HUDEP-2 (cell line): Measurements from ENCODE around the gene ALDH7A1.

Experiments
- DNase-seq, 76 experiments: peaks; one replicate each; lab custom pipeline; 2025; ENCODE audit not compliant: unreplicated experiment in 76 of 76; lab: John Stamatoyannopoulos, UW

Gene ALDH7A1

GRCh38 chr5:126512451-126512850 is 82.6 kb downstream of the ALDH7A1 start:
- no peak for DNase-seq

GRCh38 chr5:126511961-126512360 is 83.1 kb downstream of the ALDH7A1 start:
- no peak for DNase-seq

- no peak for DNase-seq
These were observed 85.7 kb downstream of the ALDH7A1 start for GRCh38 chr5:126509339-126509738.

GRCh38 chr5:126508962-126509279 is 86.1 kb downstream of the ALDH7A1 start:
- DNase-seq: no peak

DNA sequence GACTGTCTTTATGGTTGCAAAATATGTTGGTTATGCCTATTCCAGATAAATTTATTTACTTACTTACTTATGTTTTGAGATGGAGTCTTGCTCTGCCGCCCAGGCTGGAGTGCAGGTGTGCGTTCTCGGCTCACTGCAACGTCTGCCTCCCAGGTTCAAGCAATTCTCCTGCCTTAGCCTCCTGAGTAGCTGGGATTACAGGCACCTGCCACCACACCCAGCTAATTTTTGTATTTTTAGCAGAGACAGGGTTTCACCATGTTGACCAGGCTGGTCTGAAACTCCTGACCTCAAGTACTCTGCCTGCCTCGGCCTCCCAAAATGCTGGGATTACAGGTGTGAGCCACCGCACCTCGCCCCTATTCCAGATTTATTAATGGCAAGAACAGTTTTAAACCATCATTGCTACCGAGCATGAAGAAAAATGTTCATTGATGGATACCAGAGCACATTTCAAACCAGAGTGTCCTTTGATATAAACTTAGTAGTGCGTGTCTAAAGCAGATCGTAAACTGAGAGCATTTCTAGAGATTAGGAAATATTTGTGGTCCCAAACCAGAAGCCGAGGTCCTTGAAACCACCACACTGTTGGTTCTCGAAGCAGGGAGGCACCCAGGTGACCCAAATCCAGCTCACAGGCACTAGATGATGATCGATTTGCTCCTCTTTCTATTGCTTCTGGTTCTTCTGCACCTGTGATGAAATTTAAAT is 86.6 kb downstream of the ALDH7A1 start:
- DNase-seq: no peak

- no peak for DNase-seq
These were observed 88.9 kb downstream of the ALDH7A1 start for GRCh38 chr5:126506079-126506478.

- no peak for DNase-seq
These were observed 91.4 kb downstream of the ALDH7A1 start for GRCh38 chr5:126503602-126504104.

GRCh38 chr5:126501448-126501847 is 93.6 kb downstream of the ALDH7A1 start:
- DNase-seq: no peak

GRCh38 chr5:126499853-126500342 is 95.1 kb downstream of the ALDH7A1 start:
- DNase-seq: peak in 8 of 76 experiments; percentile 3 to 32 (median 10)

GRCh38 chr5:126499278-126499677 is 95.7 kb downstream of the ALDH7A1 start:
- no peak for DNase-seq

GRCh38 chr5:126497506-126497905 is 97.5 kb downstream of the ALDH7A1 start:
- no peak for DNase-seq

GRCh38 chr5:126494393-126494792 is 100.6 kb downstream of the ALDH7A1 start:
- DNase-seq: no peak

- DNase-seq: no peak
These were observed 102.1 kb downstream of the ALDH7A1 start for GRCh38 chr5:126492939-126493338.

DNA sequence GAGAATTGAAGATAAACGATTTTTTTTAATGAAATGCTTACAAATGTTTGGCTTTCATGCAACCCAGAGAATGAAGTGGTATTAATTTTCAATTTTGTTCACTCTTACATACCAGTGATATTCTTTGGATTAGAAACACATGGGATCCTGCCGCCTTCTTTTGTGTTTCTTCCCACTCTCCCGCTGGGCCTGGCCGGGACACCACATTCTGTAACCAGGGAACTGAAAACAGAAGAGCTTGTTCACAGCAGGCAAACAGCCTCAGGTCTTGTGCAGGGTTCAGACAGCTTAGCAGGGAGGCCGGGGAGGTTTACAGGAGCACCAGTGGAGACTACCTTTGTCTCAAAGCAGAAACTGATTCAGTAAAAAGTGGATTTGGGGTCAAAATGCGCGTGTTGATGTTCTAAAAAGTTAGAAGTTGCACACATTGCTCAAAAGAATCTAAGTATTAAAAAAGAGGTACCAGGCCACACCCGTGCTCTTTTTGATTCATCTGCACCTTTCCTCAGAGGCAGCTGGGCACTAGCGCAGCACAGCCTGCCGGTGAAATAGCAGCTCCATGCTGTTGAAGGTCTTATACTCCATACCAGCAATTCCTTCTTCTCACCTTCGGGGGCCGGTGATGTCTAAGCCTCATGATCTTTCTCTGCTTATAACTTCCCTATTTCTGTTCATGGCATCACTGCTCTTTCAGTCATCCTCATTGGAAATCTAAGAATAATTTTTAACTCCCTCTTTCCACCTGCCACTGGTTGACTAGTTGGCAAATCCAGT is 104.7 kb downstream of the ALDH7A1 start:
- DNase-seq: no peak

GRCh38 chr5:126488443-126489065 is 106.5 kb downstream of the ALDH7A1 start:
- DNase-seq: no peak

- DNase-seq: no peak
These were observed 107.4 kb downstream of the ALDH7A1 start for GRCh38 chr5:126487596-126487995.

- no peak for DNase-seq
These were observed 108.7 kb downstream of the ALDH7A1 start for GRCh38 chr5:126486332-126486731.

DNA sequence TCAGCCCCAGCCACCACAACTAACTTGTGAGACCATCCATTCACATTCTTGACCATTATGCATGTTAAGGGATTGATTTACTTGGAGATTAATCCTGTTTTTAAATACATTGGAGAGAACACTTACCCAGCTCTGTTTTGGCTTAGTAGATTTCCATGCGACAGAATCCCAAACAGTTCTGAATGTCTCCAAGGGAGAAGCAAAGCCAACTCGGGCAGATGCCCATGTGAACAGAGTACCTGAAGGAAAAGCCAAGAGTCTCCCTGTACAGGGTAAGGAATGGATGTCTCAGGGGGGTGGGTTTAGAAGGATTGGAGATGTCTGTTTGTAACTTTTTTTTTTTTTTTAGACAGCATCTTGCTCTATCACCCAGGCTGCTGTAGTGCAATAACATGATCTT is 110.8 kb downstream of the ALDH7A1 start:
- no peak for DNase-seq

GRCh38 chr5:126483156-126483555 is 111.9 kb downstream of the ALDH7A1 start:
- no peak for DNase-seq

DNA sequence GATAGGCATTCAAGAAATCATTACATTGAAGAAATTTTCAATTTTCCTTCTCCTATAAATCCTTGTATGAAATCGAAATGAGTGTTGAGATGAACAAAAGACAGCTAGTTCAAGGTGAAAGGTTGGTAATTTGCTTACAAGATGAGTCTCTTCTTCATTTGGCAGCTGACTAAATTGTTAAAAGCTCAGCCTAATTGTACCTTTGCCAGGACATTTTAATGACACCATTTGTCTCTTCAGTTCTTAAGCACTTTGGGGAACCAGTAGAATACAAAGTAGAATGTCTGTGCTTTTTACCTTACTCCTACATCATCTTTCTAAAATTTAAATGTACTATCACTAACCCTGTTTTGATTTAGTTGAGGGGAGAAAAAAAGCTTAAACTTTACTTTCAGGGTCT is 112.4 kb downstream of the ALDH7A1 start:
- DNase-seq: no peak

DNA sequence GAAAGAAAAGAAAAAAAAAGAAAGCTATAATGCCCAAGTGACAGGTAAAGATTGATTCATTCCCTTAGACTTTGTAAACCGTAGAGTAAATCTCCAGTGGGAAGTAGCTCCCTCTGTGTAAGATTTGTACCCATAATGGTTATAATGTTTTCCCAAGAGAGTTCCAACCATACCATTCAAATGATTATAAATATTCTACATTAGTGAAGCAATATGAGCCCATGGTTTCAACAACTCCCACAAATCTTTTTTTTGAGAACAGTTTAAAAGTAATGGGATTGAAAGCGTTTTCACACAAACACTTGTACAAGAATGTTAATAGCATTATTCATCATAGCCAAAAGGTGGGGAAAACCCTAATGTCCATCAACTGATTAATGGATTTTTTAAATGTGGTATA is 113.8 kb downstream of the ALDH7A1 start:
- no peak for DNase-seq
